NB4 (cell line): ENCODE results near the gene AREL1.

Experiments used
- DNase-seq: peaks from one replicate; pipeline ENCODE4 v3.0.0; 2010; ENCODE audit warnings: low read depth
- H3K4me3 ChIP-seq: one replicate; pipeline ENCODE4 v1.5.1; 2011; ENCODE audit warnings: mild to moderate bottlenecking, low read depth, low read length, moderate library complexity
- CTCF ChIP-seq: IDR thresholded peaks from one replicate; pipeline ENCODE4 v1.5.1; 2012; ENCODE audit warnings: low read depth, low read length
- MYC ChIP-seq: IDR thresholded peaks from 2 replicates; pipeline ENCODE4 v1.6.1; 2011; ENCODE audit warnings: low read depth, low read length
- POLR2A ChIP-seq: IDR thresholded peaks from 2 replicates; pipeline ENCODE4 v1.6.1; 2011; ENCODE audit warnings: mild to moderate bottlenecking; ENCODE audit not compliant: insufficient read length; ENCODE audit errors: extremely low read depth
- TF ChIP-seq, protein P1 (sequence below): IDR thresholded peaks from 2 replicates; pipeline ENCODE4 v1.6.1; 2011; ENCODE audit warnings: low read depth, low read length

Gene AREL1

DNA sequence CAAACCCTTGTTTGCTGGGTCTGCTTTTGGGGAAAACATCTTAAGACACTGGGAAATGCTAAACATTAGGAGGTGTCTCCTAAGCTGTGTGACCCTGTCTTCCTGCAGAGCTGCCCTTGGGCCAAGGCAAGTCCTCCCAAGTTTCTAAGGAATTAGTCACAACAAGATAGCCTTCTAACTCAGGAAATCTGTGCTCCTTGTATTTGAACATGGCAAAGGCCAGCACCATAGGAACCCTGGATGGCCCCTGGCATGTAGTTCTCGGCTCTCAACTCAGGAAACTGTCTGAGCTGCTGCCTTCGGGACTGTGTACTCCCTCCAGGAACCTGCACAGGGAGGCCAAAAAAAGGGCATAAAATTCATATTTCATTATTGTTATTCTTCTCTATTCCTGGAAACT lies 63.2 kb downstream of the AREL1 start:
- H3K4me3 ChIP-seq = no peak overlapping the region
- TF ChIP-seq MYC (no peak), POLR2A (no peak), CTCF (no peak)
- TF ChIP-seq, protein P1, sequence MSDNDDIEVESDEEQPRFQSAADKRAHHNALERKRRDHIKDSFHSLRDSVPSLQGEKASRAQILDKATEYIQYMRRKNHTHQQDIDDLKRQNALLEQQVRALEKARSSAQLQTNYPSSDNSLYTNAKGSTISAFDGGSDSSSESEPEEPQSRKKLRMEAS = no peak
- DNase-seq = no peak

GRCh38 chr14:74649167-74649566 lies 63.7 kb downstream of the AREL1 start:
- TF ChIP-seq MYC = no peak
- TF ChIP-seq CTCF = no peak
- no peak for TF ChIP-seq POLR2A
- TF ChIP-seq, protein P1 = no peak
- no peak overlapping the region for H3K4me3 ChIP-seq
- DNase-seq = no peak

DNA sequence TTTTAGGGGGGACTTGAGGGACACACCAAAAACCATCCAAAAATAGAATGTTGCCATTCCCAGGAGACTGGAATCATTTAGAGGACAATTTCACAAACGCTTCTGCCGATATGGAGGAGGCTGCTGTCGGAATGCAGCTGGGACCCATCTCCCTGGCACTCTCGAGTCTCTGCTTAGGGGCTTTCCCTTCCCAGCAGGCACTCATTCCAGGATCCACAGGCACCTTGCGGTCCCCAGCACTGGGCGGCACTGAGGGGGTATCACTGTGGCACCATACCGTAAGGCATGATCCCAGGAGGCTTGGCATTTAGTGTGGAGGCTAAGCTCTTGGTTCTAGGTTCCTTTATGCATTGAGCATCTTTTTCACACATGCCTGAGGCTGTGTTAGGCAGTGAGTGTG lies 64.3 kb downstream of the AREL1 start:
- no peak overlapping the region for H3K4me3 ChIP-seq
- DNase-seq = no peak
- TF ChIP-seq POLR2A = no peak
- TF ChIP-seq, protein P1 = no peak
- TF ChIP-seq MYC = no peak
- TF ChIP-seq CTCF = no peak

DNA sequence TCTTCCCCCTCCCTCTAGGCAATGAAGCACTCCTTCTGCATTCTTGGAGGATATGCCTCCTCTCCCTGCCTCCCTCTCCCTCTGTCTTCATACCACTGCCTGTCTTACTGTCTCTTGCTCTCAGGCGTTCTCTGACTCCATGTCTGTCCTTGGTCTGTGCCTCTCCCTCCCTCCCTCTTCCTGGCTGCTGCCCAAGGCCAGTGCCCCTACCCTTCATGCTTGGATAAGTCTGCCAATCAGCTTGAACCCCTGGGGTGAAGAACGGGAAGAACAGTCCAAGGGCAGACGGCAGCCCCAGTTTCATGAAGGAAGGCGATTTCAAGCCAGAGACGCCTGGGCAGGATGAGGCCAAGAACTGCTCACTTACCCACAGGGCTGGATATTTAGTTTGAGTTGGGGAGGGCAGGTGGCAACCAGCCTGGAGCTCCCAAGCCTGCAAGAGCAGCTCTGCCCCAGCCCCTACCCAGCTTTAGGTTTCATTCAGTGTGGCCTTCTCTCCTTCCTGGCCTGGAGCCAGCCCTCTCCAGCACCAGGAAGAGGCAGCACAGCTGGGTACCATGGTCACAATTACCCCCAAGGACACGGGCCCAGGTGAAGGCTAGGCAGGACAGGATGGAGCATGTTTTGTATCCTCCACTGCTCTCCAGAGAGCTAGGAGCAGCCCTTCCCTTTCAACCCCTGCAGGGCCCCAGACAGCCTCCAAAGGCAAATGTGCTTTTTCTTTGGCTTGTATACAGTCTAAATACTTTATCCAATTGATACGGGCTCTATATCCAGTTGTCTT lies 65.0 kb downstream of the AREL1 start:
- no peak overlapping the region for H3K4me3 ChIP-seq
- no peak for DNase-seq
- TF ChIP-seq MYC = no peak
- TF ChIP-seq, protein P1 = no peak
- TF ChIP-seq CTCF = no peak
- TF ChIP-seq POLR2A = no peak

GRCh38 chr14:74647061-74647677 lies 65.7 kb downstream of the AREL1 start:
- TF ChIP-seq CTCF (no peak), MYC (no peak), POLR2A (no peak)
- TF ChIP-seq, protein P1 = no peak
- no peak overlapping the region for H3K4me3 ChIP-seq
- DNase-seq = no peak
